IMR-90 (cell line): Measurements from ENCODE around the gene INTS11. TPM values are rescaled to one million over a fixed set of nuclear protein-coding genes. Genes with fewer than 3 reads are reported as not detected.

Source experiments
- ATAC-seq: fragments of 200-7000 bp; cut with Tn5 transposase; 2 replicates; pipeline ENCODE4 v1.9.1; 2020; ENCODE audit warnings: low read depth, mild to moderate bottlenecking, moderate library complexity
- BruUV-seq: library from RNA; stranded (reverse); fragments of 400-500 nt; replicated peaks from 2 replicates; lab custom pipeline; 2021; lab: Mats Ljungman, UMichigan
- CTCF ChIA-PET: fragments of 300-600 bp; formaldehyde crosslinking; extraction: SDS; loops from one replicate; lab custom pipeline; 2021; ENCODE audit warnings: antibody characterized with exemption; lab: Yijun Ruan, JAX
- POLR2A ChIA-PET: fragments of 300-600 bp; sonication (Branson Sonifier 250); formaldehyde crosslinking; loops from one replicate; lab custom pipeline; 2022; ENCODE audit warnings: antibody characterized with exemption; ENCODE audit not compliant: unreplicated experiment; lab: Charles Lee
- DNase-seq: peaks from one replicate; pipeline ENCODE4 v3.0.0; 2013
- H2AFZ ChIP-seq: replicated peaks from 2 replicates; pipeline ENCODE3; 2013; ENCODE audit warnings: low read length, mild to moderate bottlenecking; ENCODE audit not compliant: poor library complexity
- H2AK5ac ChIP-seq: 2 replicates; pipeline ENCODE4 v1.6.1; 2013; ENCODE audit warnings: low read depth, low read length, inconsistent platforms
- H2AK9ac ChIP-seq: replicated peaks from 2 replicates; pipeline ENCODE3; 2013; ENCODE audit warnings: mild to moderate bottlenecking, low read depth, low read length, moderate library complexity; ENCODE audit not compliant: poor library complexity
- H2BK120ac ChIP-seq: 2 replicates; pipeline ENCODE4 v1.6.1; 2013; ENCODE audit warnings: low read depth, low read length, inconsistent platforms
- H2BK15ac ChIP-seq: 3 replicates; pipeline ENCODE4 v1.6.1; 2013; ENCODE audit warnings: low read depth, low read length, inconsistent platforms
- H2BK20ac ChIP-seq: 2 replicates; pipeline ENCODE4 v1.6.1; 2013; ENCODE audit warnings: low read depth, mild to moderate bottlenecking, inconsistent platforms, low read length, moderate library complexity
- H2BK5ac ChIP-seq: 2 replicates; pipeline ENCODE4 v1.6.1; 2013; ENCODE audit warnings: mild to moderate bottlenecking, low read depth, low read length, inconsistent platforms; ENCODE audit not compliant: poor library complexity, severe bottlenecking
- H3K14ac ChIP-seq: replicated peaks from 2 replicates; pipeline ENCODE4 v1.6.1; 2013; ENCODE audit warnings: low read depth, low read length, inconsistent platforms
- H3K18ac ChIP-seq: 2 replicates; pipeline ENCODE4 v1.6.1; 2013; ENCODE audit warnings: low read depth, low read length, control low read depth
- H3K23ac ChIP-seq: 2 replicates; pipeline ENCODE4 v1.6.1; 2013; ENCODE audit warnings: low read depth, low read length, inconsistent platforms
- H3K27ac ChIP-seq: 2 replicates; pipeline ENCODE4 v1.5.1; 2013; ENCODE audit warnings: mild to moderate bottlenecking, control low read depth, low read length; ENCODE audit not compliant: insufficient read depth
- H3K27me3 ChIP-seq: 2 replicates; pipeline ENCODE4 v1.6.1; 2013; ENCODE audit warnings: low read length; ENCODE audit not compliant: control insufficient read depth, insufficient read depth
- H3K36me3 ChIP-seq: 2 replicates; pipeline ENCODE4 v1.6.1; 2013; ENCODE audit warnings: low read length, mixed read lengths; ENCODE audit not compliant: control insufficient read depth, insufficient read depth
- H3K4ac ChIP-seq: 2 replicates; pipeline ENCODE4 v1.6.1; 2013; ENCODE audit warnings: low read depth, low read length, inconsistent platforms
- H3K4me1 ChIP-seq: 2 replicates; pipeline ENCODE4 v1.6.1; 2013; ENCODE audit warnings: low read length, mixed read lengths; ENCODE audit not compliant: control insufficient read depth, insufficient read depth
- H3K4me2 ChIP-seq: 2 replicates; pipeline ENCODE4 v1.6.1; 2013; ENCODE audit warnings: low read depth, mild to moderate bottlenecking, control low read depth, low read length, moderate library complexity
- H3K4me3 ChIP-seq: 2 replicates; pipeline ENCODE4 v1.5.1; 2013; ENCODE audit warnings: low read depth, mild to moderate bottlenecking, control low read depth, low read length, moderate library complexity; ENCODE audit not compliant: insufficient read depth
- H3K56ac ChIP-seq: 2 replicates; pipeline ENCODE4 v1.6.1; 2013; ENCODE audit warnings: low read length, inconsistent platforms; ENCODE audit not compliant: insufficient read depth; ENCODE audit errors: extremely low read depth
- H3K79me1 ChIP-seq, 2 experiments: 2 replicates each; pipeline ENCODE4 v1.6.1; 2013; ENCODE audit warnings: low read length in 2 of 2, inconsistent platforms in 1 of 2, low read depth in 1 of 2
- H3K9ac ChIP-seq: 2 replicates; pipeline ENCODE4 v1.6.1; 2013; ENCODE audit warnings: low read depth, low read length, control low read depth
- H3K9me1 ChIP-seq: 2 replicates; pipeline ENCODE4 v1.6.1; 2013; ENCODE audit warnings: low read length, inconsistent platforms; ENCODE audit not compliant: insufficient read depth
- H3K9me3 ChIP-seq: 2 replicates; pipeline ENCODE4 v1.6.1; 2013; ENCODE audit warnings: low read length; ENCODE audit not compliant: control insufficient read depth, insufficient read depth
- H4K20me1 ChIP-seq: 2 replicates; pipeline ENCODE4 v1.6.1; 2013; ENCODE audit warnings: low read length, inconsistent platforms; ENCODE audit not compliant: insufficient read depth
- H4K5ac ChIP-seq: 2 replicates; pipeline ENCODE4 v1.6.1; 2013; ENCODE audit warnings: mild to moderate bottlenecking, low read depth, low read length, control low read depth
- H4K8ac ChIP-seq, 2 experiments: 2 replicates each; pipeline ENCODE4 v1.6.1; 2013; ENCODE audit warnings: low read depth in 2 of 2, low read length in 2 of 2, control low read depth in 1 of 2, inconsistent platforms in 1 of 2
- H4K91ac ChIP-seq: 2 replicates; pipeline ENCODE4 v1.6.1; 2013; ENCODE audit warnings: low read depth, low read length, inconsistent platforms; ENCODE audit not compliant: insufficient read depth
- BHLHE40 ChIP-seq: fragments of 150-350 bp; IDR thresholded peaks from 2 replicates; pipeline ENCODE4 v1.6.1; 2016; ENCODE audit warnings: mild to moderate bottlenecking, low read depth, low read length
- CEBPB ChIP-seq: IDR thresholded peaks from 2 replicates; pipeline ENCODE4 v1.6.1; 2012; ENCODE audit warnings: low read depth, low read length, improper control_type of control experiment
- CHD1 ChIP-seq: IDR thresholded peaks from 2 replicates; pipeline ENCODE4 v1.6.1; 2012; ENCODE audit warnings: low read depth, low read length, improper control_type of control experiment
- CTCF ChIP-seq: conservative IDR thresholded peaks from 2 replicates; pipeline ENCODE4 v1.5.1; 2012; ENCODE audit warnings: mild to moderate bottlenecking, low read depth, low read length, improper control_type of control experiment
- ELK1 ChIP-seq: fragments of 150-350 bp; IDR thresholded peaks from 2 replicates; pipeline ENCODE4 v1.6.1; 2016; ENCODE audit warnings: low read depth, mild to moderate bottlenecking, low read length, moderate library complexity, borderline replicate concordance
- MAZ ChIP-seq: IDR thresholded peaks from 2 replicates; pipeline ENCODE4 v1.6.1; 2012; ENCODE audit warnings: low read depth, mild to moderate bottlenecking, low read length, improper control_type of control experiment, moderate library complexity, borderline replicate concordance
- MXI1 ChIP-seq: IDR thresholded peaks from 2 replicates; pipeline ENCODE4 v1.6.1; 2012; ENCODE audit warnings: low read depth, mild to moderate bottlenecking, low read length, moderate library complexity, borderline replicate concordance
- NFE2L2 ChIP-seq: fragments of 150-350 bp; IDR thresholded peaks from 2 replicates; pipeline ENCODE4 v1.6.1; 2016; ENCODE audit warnings: low read depth, mild to moderate bottlenecking, low read length
- POLR2A ChIP-seq: IDR thresholded peaks from 2 replicates; pipeline ENCODE4 v1.6.1; 2012; ENCODE audit warnings: mild to moderate bottlenecking, low read depth, low read length
- RAD21 ChIP-seq: IDR thresholded peaks from 2 replicates; pipeline ENCODE4 v1.6.1; 2012; ENCODE audit warnings: low read length, improper control_type of control experiment
- RFX5 ChIP-seq: IDR thresholded peaks from 2 replicates; pipeline ENCODE4 v1.8.0; 2012; ENCODE audit warnings: low read depth, mild to moderate bottlenecking, low read length, moderate library complexity
- USF2 ChIP-seq: fragments of 150-350 bp; IDR thresholded peaks from 2 replicates; pipeline ENCODE4 v1.6.1; 2017; ENCODE audit warnings: mild to moderate bottlenecking, antibody characterized with exemption, low read length, low read depth
- WGBS, 2 experiments: methylation state at CpG; one replicate each; pipeline versions ENCODE4 v1.1.5 to v1.1.7; 2013; ENCODE audit warnings: missing lambda C conversion rate in 2 of 2; ENCODE audit not compliant: insufficient read length in 1 of 2; ENCODE audit errors: extremely low coverage in 2 of 2; 5-methylcytosine and 5-hydroxymethylcytosine counted together
- dilution Hi-C: fragments of 300-500 bp; cut with HindIII; formaldehyde crosslinking; loops from one replicate; pipeline ENCODE4 v1.14.3; 2018; ENCODE audit warnings: low sequenced_read_pairs; ENCODE audit not compliant: unreplicated experiment
- in situ Hi-C: fragments of 300-500 bp; cut with MboI; formaldehyde crosslinking; loops from 3 replicates; pipeline ENCODE4 v1.14.3; 2019; ENCODE audit warnings: low sequenced_read_pairs, inconsistent platforms, mixed read lengths
- intact Hi-C: fragments of 100-400 bp; cut with micrococcal nuclease; formaldehyde crosslinking; loops from 2 replicates; pipeline ENCODE4 v1.10.0; 2022
- polyA plus RNA-seq, 3 experiments: library from polyadenylated mRNA; depleted of rRNA; stranded (reverse); fragments of >200 nt; gene quantifications; 2 replicates each; pipeline ENCODE4 v1.2.3, GENCODE V29; 2012; ENCODE audit warnings: low replicate concordance in 1 of 3
- total RNA-seq: library from RNA; depleted of rRNA; stranded (reverse); fragments of >200 nt; gene quantifications from 2 replicates; pipeline ENCODE4 v1.2.3, GENCODE V29; 2012

INTS11 gene
- total and polyA plus RNA-seq, 2 of the 4 experiments (the other 2 are of a cell fraction) = 56.1 to 123 TPM

DNA sequence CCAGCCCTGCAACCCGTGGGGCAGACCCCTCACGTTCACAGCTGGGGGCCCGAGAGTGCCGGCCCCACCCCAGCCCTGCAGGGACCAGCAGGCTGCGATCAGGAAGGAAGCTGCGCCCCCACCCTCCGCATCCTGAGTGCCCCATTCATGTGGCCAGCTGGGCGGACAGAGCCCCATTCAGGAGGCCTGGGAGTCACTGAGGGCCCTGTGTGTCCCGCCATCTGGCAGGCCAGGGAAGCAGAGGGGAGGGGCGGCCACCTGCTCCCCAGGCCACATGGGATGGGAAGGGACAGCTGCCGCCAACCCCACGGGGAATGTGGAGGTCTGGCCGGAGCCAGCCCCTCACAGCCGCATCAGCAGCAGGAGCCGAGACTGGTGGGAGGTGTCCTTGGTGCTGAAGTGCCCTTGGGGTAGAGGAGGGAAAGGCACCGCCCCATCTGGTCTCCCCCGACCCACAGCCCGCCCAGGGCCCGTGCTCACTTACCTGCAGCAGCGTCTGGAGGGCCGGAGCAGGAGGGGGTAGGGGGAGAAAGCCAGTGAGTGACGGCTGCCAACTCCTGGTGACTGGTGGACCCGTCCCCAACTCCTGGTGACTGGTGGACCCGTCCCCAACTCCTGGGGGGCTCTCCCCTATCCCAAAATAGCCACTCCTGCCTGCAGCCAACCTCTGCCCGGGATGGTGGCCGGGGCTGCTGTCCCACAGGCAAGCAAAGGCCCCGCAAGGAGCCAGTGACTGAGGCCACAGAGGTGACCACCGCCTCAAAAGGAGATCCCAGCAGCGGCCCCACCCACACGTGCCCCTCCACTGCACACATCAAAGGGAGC is 25.4 kb downstream of the INTS11 start (continued):
- no peak for TF ChIP-seq MAZ

- BruUV-seq = no TSS peak
- Histone ChIP-seq H3K56ac (no peak overlapping the region), H3K18ac (no peak overlapping the region), H4K8ac (no peak overlapping the region), H4K91ac (no peak overlapping the region), H3K14ac (no peak overlapping the region), H3K4me3 (no peak overlapping the region), H2BK120ac (no peak overlapping the region), H3K27ac (no peak overlapping the region), H2BK5ac (no peak overlapping the region), H2BK15ac (no peak overlapping the region), H3K4ac (no peak overlapping the region), H3K4me1 (no peaks in the 10 kb centered on the region), H3K27me3 (no peaks in the 10 kb centered on the region), H3K23ac (no peak overlapping the region), H3K9me3 (no peaks in the 10 kb centered on the region), H3K9me1 (no peaks in the 10 kb centered on the region), H3K36me3 (peaks cover 39% of the 10 kb centered on the region), H3K4me2 (no peak overlapping the region), H4K5ac (no peak overlapping the region), H2BK20ac (no peak overlapping the region), H2AK5ac (no peak overlapping the region), H4K20me1 (peaks cover 26% of the 10 kb centered on the region), H2AFZ (no peak overlapping the region), H3K9ac (no peak overlapping the region), H3K79me1 (peaks cover 0 to 15% of the 10 kb centered on the region in 2 experiments; a peak in 2 of 4 replicates), H2AK9ac (no peak overlapping the region)
- WGBS, 2 experiments = 95% methylated on average over 24 of the region's 31 CpGs; no CpG with 5 or more reads in 1 of the 2 experiments
- in situ Hi-C loops = no loop called here
- no peak for ATAC-seq
- intact Hi-C loops = no loop called here
- dilution Hi-C loops = no loop called here
- DNase-seq = no peak
- ChIA-PET POLR2A (no interaction called here), CTCF (no interaction called here)
- TF ChIP-seq CHD1 = no peak
- TF ChIP-seq BHLHE40 = no peak
- no peak for TF ChIP-seq RFX5
- TF ChIP-seq CEBPB = no peak
- no peak for TF ChIP-seq POLR2A
- no peak for TF ChIP-seq ELK1
- no peak for TF ChIP-seq NFE2L2
- TF ChIP-seq CTCF = no peak
- TF ChIP-seq MXI1 = no peak
- no peak for TF ChIP-seq USF2
- no peak for TF ChIP-seq RAD21
Measured at GRCh38 chr1:1297802-1298424, 26.5 kb downstream of the INTS11 start.
